Spinal cord (tissue), 10 donors: ENCODE data around the gene PTRH2. TPM values are rescaled to one million over a fixed set of nuclear protein-coding genes. Genes with fewer than 3 reads are reported as not detected.
"Not testable (repeated sequence)": the region's sequence is repeated elsewhere in the genome, so short reads cannot be mapped to it uniquely, and the experiment has no call there.

ENCODE experiments used
- DNase-seq, 6 donors: peaks; one replicate each; pipeline versions ENCODE4 v3.0.0 to v3.0.0-alpha.2; 2013 to 2015; ENCODE audit warnings: low spot score in 6 of 6, low read depth in 4 of 6
- H3K27ac ChIP-seq: one replicate; pipeline ENCODE4 v1.5.1; 2013; ENCODE audit warnings: low read depth, low read length, control low read depth
- H3K27me3 ChIP-seq: one replicate; pipeline ENCODE4 v1.6.1; 2013; ENCODE audit warnings: low read length; ENCODE audit not compliant: control insufficient read depth, insufficient read depth
- H3K36me3 ChIP-seq: one replicate; pipeline ENCODE4 v1.6.1; 2013; ENCODE audit warnings: low read length; ENCODE audit not compliant: control insufficient read depth, insufficient read depth
- H3K4me1 ChIP-seq: one replicate; pipeline ENCODE4 v1.6.1; 2013; ENCODE audit warnings: low read length; ENCODE audit not compliant: control insufficient read depth, insufficient read depth
- H3K4me3 ChIP-seq: one replicate; pipeline ENCODE4 v1.5.1; 2013; ENCODE audit warnings: low read depth, low read length, control low read depth
- H3K9me3 ChIP-seq: one replicate; pipeline ENCODE4 v1.6.1; 2013; ENCODE audit warnings: low read length; ENCODE audit not compliant: control insufficient read depth, insufficient read depth
- WGBS: methylation state at CpG from one replicate; pipeline ENCODE4 v1.1.5; 2013; ENCODE audit warnings: missing lambda C conversion rate; ENCODE audit not compliant: insufficient coverage; 5-methylcytosine and 5-hydroxymethylcytosine counted together
- polyA plus RNA-seq, 2 donors: library from polyadenylated mRNA; unstranded; fragments of 120-200 nt; gene quantifications; one replicate each; pipeline ENCODE4 v1.2.1, GENCODE V29; 2013; ENCODE audit not compliant: insufficient read length in 2 of 2
- total RNA-seq, 2 donors: library from RNA; depleted of rRNA in 1 of 2; stranded (reverse); fragments of 120-200 nt in 1 of 2; fragments of >200 nt in 1 of 2; gene quantifications; one replicate each; pipeline versions ENCODE4 v1.2.3 to v1.2.4, GENCODE V29; 2013 to 2014
- donor health status: healthy.

Gene PTRH2
- total and polyA plus RNA-seq, 4 donors = 17.1 to 27.1 (median 22.9) TPM

DNA sequence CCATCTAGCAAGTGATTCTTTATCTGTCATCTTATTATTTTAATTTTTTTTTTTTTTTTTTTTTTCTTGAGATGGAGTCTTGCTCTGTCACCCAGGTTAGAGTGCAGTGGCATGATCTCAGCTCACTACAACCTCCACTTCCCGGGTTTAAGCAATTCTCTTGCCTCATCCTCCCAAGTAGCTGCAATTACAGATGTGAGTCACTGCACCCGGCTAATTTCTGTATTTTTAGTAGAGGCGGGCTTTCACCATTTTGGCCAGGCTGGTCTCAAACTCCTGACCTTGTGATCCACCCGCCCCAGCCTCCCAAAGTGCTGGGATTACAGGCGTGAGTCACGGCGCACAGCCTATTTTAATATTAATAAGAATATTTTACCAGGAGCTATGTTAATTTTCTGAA, 50.6 kb downstream of the PTRH2 start:
- H3K4me3 ChIP-seq, H3K27ac ChIP-seq, H3K9me3 ChIP-seq, H3K27me3 ChIP-seq, H3K4me1 ChIP-seq, DNase-seq: not testable (repeated sequence)
- H3K36me3 ChIP-seq = peaks cover 30% of the 10 kb centered on the region
- WGBS = no CpG with 5 or more reads among the region's 7 CpGs

- Histone ChIP-seq H3K27me3 (no peaks in the 10 kb centered on the region), H3K9me3 (peaks cover 8% of the 10 kb centered on the region), H3K36me3 (peaks cover 30% of the 10 kb centered on the region), H3K4me1 (no peaks in the 10 kb centered on the region), H3K4me3 (no peak overlapping the region), H3K27ac (no peak overlapping the region)
- no peak for DNase-seq
- WGBS = no CpG with 5 or more reads among the region's 2 CpGs
These were observed 55.1 kb downstream of the PTRH2 start for GRCh38 chr17:59652119-59652518.

GRCh38 chr17:59651346-59651745, 55.9 kb downstream of the PTRH2 start:
- Histone ChIP-seq H3K4me3 (no peak overlapping the region), H3K36me3 (peaks cover 24% of the 10 kb centered on the region), H3K27ac (no peak overlapping the region), H3K9me3 (peaks cover 8% of the 10 kb centered on the region), H3K4me1 (no peaks in the 10 kb centered on the region), H3K27me3 (no peaks in the 10 kb centered on the region)
- no peak for DNase-seq

DNA sequence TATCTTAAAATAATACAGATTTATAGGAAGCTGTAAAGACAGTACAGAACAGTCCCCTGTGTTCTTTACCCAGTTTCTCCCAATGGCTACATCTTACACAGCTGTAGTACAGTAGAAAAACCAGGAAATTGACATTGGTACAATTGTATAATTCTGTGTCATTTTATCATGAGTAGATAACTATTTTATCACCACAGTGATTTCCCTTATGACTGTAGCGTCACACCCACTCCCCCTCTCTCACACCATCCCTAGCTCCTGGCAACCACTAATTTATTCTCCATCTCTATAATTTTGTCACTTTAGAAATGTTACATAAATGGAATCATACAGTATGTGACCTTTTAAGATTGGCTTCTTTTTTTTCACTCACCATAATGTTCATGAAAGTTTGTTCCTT, 56.6 kb downstream of the PTRH2 start:
- DNase-seq = no peak
- peaks cover 24% of the 10 kb centered on the region for H3K36me3 ChIP-seq
- H3K9me3 ChIP-seq = peaks cover 8% of the 10 kb centered on the region
- no peak overlapping the region for H3K4me3 ChIP-seq
- no peak overlapping the region for H3K27ac ChIP-seq
- WGBS = no CpG with 5 or more reads among the region's 1 CpG
- no peaks in the 10 kb centered on the region for H3K4me1 ChIP-seq
- H3K27me3 ChIP-seq = no peaks in the 10 kb centered on the region

- Histone ChIP-seq H3K27me3 (no peaks in the 10 kb centered on the region), H3K4me1 (no peaks in the 10 kb centered on the region), H3K4me3 (no peak overlapping the region), H3K27ac (no peak overlapping the region), H3K9me3 (peaks cover 8% of the 10 kb centered on the region), H3K36me3 (peaks cover 24% of the 10 kb centered on the region)
- no peak for DNase-seq
These were observed 57.3 kb downstream of the PTRH2 start for GRCh38 chr17:59649886-59650285.

Other genes with a start within 250 kb of the PTRH2 start
- 10 to 100 TPM; 65.7 to 74.7 TPM for gene DHX40, start 141.8 kb downstream of the PTRH2 start, total RNA-seq
- gene DHX40, start 141.8 kb downstream of the PTRH2 start, polyA plus RNA-seq = 10 to 100 TPM; 43.9 to 56.4 TPM
- 100 to 1,000 TPM; 293 to 600 TPM for gene CLTC, start 87.5 kb downstream of the PTRH2 start, total RNA-seq
- gene CLTC, start 87.5 kb downstream of the PTRH2 start, polyA plus RNA-seq = 100 to 1,000 TPM; 274 to 343 TPM
- 100 to 1,000 TPM in 1 of 2 donors, 10 to 100 TPM in 1; 89.4 to 227 TPM for gene VMP1, start 224 bp upstream of the PTRH2 start, total RNA-seq
- gene VMP1, start 224 bp upstream of the PTRH2 start, polyA plus RNA-seq = 10 to 100 TPM; 95.1 to 96.7 TPM
- 10 to 100 TPM; 11.0 to 16.1 TPM for gene TUBD1, start 185.5 kb upstream of the PTRH2 start, total RNA-seq
- gene TUBD1, start 185.5 kb upstream of the PTRH2 start, polyA plus RNA-seq = 10 to 100 TPM; 11.6 to 13.2 TPM
- gene RPS6KB1, start 185.7 kb upstream of the PTRH2 start, total RNA-seq = 10 to 100 TPM; 30.4 to 41.6 TPM
- 10 to 100 TPM; 29.2 to 32.9 TPM for gene RPS6KB1, start 185.7 kb upstream of the PTRH2 start, polyA plus RNA-seq